Tibial nerve (tissue), 4 donors: ENCODE measurements around the gene KCNQ1. TPM values are rescaled to one million over a fixed set of nuclear protein-coding genes. Genes with fewer than 3 reads are reported as not detected.

Experiments
- DNase-seq, 2 donors: peaks; one replicate each; pipeline ENCODE4 v3.0.0-alpha.2; 2019; ENCODE audit warnings: low spot score in 2 of 2
- H3K27ac ChIP-seq, 4 donors: fragments of 200-600 bp; sonication (generic) in 3 of 4; one replicate each; pipeline ENCODE4 v1.5.1; 2017 to 2019; ENCODE audit warnings: mild to moderate bottlenecking in 1 of 4
- H3K27me3 ChIP-seq, 2 donors: fragments of 200-600 bp; sonication (generic) in 1 of 2; one replicate each; pipeline versions ENCODE4 v1.5.1 to v1.6.0; 2017 to 2019
- H3K36me3 ChIP-seq, 3 donors: fragments of 200-600 bp; sonication (generic); one replicate each; pipeline ENCODE4 v1.5.1; 2018 to 2019
- H3K4me1 ChIP-seq, 4 donors: fragments of 200-600 bp; sonication (generic) in 3 of 4; one replicate each; pipeline ENCODE4 v1.5.1; 2017 to 2019
- H3K4me3 ChIP-seq, 4 donors: fragments of 200-600 bp; sonication (generic) in 3 of 4; one replicate each; pipeline ENCODE4 v1.5.1; 2017 to 2019; ENCODE audit warnings: mild to moderate bottlenecking in 1 of 4, moderate library complexity in 1 of 4
- H3K9me3 ChIP-seq, 4 donors: fragments of 200-600 bp; sonication (generic) in 3 of 4; one replicate each; pipeline ENCODE4 v1.5.1; 2017 to 2019
- CTCF ChIP-seq, 5 experiments: fragments of 200-600 bp in 3 of 5; fragments of 450-650 bp in 2 of 5; sonication (generic) in 3 of 5; IDR thresholded peaks; one replicate each; pipeline ENCODE4 v1.5.1; 2016 to 2019; ENCODE audit warnings: antibody characterized with exemption in 5 of 5, mild to moderate bottlenecking in 3 of 5, moderate library complexity in 2 of 5
- EP300 ChIP-seq, 2 donors: sonication (generic); formaldehyde crosslinking; IDR thresholded peaks; one replicate each; pipeline ENCODE4 v1.6.1; 2017; ENCODE audit warnings: antibody characterized with exemption in 2 of 2, mild to moderate bottlenecking in 1 of 2
- POLR2A ChIP-seq, 2 donors: fragments of 450-650 bp; IDR thresholded peaks; one replicate each; pipeline ENCODE4 v1.6.1; 2017; ENCODE audit warnings: antibody characterized with exemption in 2 of 2, mild to moderate bottlenecking in 2 of 2, moderate library complexity in 2 of 2
- WGBS, 2 donors: methylation state at CpG; one replicate each; pipeline ENCODE4 v1.1.5; 2018; 5-methylcytosine and 5-hydroxymethylcytosine counted together
- total RNA-seq, 4 donors: library from RNA; depleted of rRNA; stranded (reverse); fragments of >200 nt; gene quantifications; one replicate each; pipeline ENCODE4 v1.1.0, GENCODE V29; 2016

KCNQ1 gene
- total RNA-seq, 4 donors from 2014 or later, result 3.5 to 11.4 (median 7.5) TPM

GRCh38 chr11:2539371-2540222 lies 94.8 kb downstream of the KCNQ1 start:
- 83 to 88% methylated on average over 32 to 33 of the region's 34 CpGs for whole genome bisulfite sequencing, 2 donors
- Histone ChIP-seq H3K27me3 (no peaks in the 10 kb centered on the region), H3K9me3 (no peaks in the 10 kb centered on the region), H3K4me1 (no peaks in the 10 kb centered on the region), H3K36me3 (no peaks in the 10 kb centered on the region), H3K27ac (no peak overlapping the region), H3K4me3 (no peak overlapping the region)
- DNase-seq, result no peak
- no peak for TF ChIP-seq EP300 (IDR thresholded peaks at IDR 0.05)
- no peak for TF ChIP-seq CTCF (IDR thresholded peaks at IDR 0.05)
- TF ChIP-seq POLR2A (IDR thresholded peaks at IDR 0.05), result no peak

GRCh38 chr11:2540223-2540991 lies 95.6 kb downstream of the KCNQ1 start:
- H3K9me3 ChIP-seq, result no peaks in the 10 kb centered on the region
- no peak for DNase-seq
- no peak overlapping the region for H3K4me3 ChIP-seq
- H3K4me1 ChIP-seq, result no peaks in the 10 kb centered on the region
- TF ChIP-seq POLR2A (IDR thresholded peaks at IDR 0.05), result no peak
- no peak for TF ChIP-seq CTCF (IDR thresholded peaks at IDR 0.05)
- TF ChIP-seq EP300 (IDR thresholded peaks at IDR 0.05), result no peak
- no peak overlapping the region for H3K27ac ChIP-seq
- H3K27me3 ChIP-seq, result no peaks in the 10 kb centered on the region
- no peaks in the 10 kb centered on the region for H3K36me3 ChIP-seq
- WGBS, 2 donors, result 86 to 90% methylated on average over 14 to 16 of the region's 16 CpGs

DNA sequence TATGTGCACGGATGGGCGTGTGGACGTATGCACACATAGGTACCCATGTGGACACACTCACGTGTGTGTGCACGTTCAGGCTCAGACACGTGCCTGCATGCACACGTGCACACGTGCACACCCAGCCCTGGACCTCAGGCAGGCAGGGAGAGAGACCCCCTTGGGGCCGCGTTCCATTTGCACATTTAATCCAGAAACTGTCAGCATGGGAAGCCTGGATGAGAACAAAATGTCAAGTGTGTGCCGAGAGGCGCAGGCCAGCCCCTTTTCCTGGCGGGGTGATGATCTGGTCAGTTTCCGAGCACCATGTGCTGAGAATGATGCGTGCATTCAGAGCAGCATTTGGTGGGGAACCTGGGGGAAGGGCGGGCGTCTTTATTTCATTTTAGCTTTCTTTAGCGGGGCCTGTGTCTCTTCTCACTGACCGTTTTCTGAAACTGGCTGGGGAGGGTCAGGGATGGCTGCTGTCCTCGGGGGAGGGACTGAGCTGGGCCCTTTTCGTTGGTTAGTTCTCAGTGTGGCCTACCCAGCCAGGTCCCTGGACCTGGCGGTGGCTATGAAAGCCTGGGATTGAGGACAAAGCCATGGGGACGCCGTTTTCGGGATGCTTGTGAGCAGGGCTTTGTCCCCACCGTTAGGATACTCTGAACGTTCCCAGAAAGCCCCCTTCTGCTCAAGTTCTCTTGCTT lies 96.3 kb downstream of the KCNQ1 start:
- TF ChIP-seq CTCF (IDR thresholded peaks at IDR 0.05) (no peak), EP300 (IDR thresholded peaks at IDR 0.05) (no peak), POLR2A (IDR thresholded peaks at IDR 0.05) (no peak)
- H3K27me3 ChIP-seq, result no peaks in the 10 kb centered on the region
- H3K27ac ChIP-seq, result no peak overlapping the region
- 83% methylated on average over 27 of the region's 27 CpGs for WGBS, 2 donors
- no peak for DNase-seq
- H3K9me3 ChIP-seq, result no peaks in the 10 kb centered on the region
- no peaks in the 10 kb centered on the region for H3K4me1 ChIP-seq
- no peaks in the 10 kb centered on the region for H3K36me3 ChIP-seq
- H3K4me3 ChIP-seq, result no peak overlapping the region

- no peak for TF ChIP-seq CTCF (IDR thresholded peaks at IDR 0.05)
- no peak for TF ChIP-seq EP300 (IDR thresholded peaks at IDR 0.05)
- no peak for TF ChIP-seq POLR2A (IDR thresholded peaks at IDR 0.05)
- DNase-seq, result peak in 1 of 2 donors; percentile 5
- H3K9me3 ChIP-seq, result no peaks in the 10 kb centered on the region
- H3K27ac ChIP-seq, result no peak overlapping the region
- WGBS, 2 donors, result 77 to 80% methylated on average over 9 to 13 of the region's 14 CpGs
- no peaks in the 10 kb centered on the region for H3K36me3 ChIP-seq
- no peaks in the 10 kb centered on the region for H3K27me3 ChIP-seq
- H3K4me3 ChIP-seq, result no peak overlapping the region
- H3K4me1 ChIP-seq, result no peaks in the 10 kb centered on the region
Measured at GRCh38 chr11:2541881-2542361, 97.1 kb downstream of the KCNQ1 start.
